ENCODE data around the gene IGSF3. TPM values are rescaled to one million over a fixed set of nuclear protein-coding genes. Genes with fewer than 3 reads are reported as not detected.
A peak's percentile ranks its signal among the peaks of the same experiment; 100 is the strongest.

IGSF3 gene
- total and polyA plus RNA-seq, 2 of the 13 experiments (the other 11 are each of a cell fraction or from before 2014, with no cell fraction given), result 0.11 to 0.16 TPM

DNA sequence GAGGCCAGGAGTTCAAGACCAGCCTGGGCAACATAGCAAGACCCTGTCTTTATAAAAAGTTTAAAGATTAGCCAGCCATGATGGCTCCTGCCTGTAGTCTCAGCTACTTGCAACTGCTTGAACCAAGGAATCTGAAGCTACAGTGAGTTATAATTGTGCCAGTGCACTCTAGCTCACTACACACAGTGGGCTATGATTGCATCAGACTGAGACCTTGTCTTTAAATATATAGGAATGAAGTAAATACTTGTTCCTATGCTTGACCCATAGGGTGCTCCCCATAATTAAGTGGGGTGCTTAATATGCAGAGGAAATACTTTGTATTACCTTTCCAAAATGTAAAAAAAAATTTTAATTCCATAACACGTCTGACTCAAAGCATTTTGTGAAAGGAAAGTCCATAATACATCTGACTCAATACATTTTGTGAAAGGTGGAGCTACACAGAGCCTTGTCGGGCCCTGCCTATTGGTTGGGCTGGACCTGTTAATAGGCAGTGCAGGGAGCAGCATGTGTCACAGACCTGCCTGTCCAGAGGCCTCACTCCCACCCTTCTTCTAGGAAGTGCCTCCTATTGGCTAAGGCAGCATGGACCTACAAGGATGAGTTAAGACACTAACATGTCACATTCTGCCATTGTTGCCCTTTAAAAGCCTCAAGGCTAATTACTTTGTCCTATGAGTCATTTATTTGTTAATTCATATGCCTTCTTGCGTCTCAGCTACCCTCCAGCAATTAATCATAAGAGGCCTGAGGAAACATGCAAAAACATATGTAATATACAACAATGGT, 130.3 kb downstream of the IGSF3 start:
- FAIRE-seq (no peak), DNase-seq (ENCODE audit: low spot score) (no peak), ATAC-seq (no peak)
- ChIA-PET CTCF (ENCODE audit: low intra/inter-chr PET ratio, low total read pairs) (no interaction called here), POLR2A (no interaction called here)
- intact Hi-C loops (cut with micrococcal nuclease; ENCODE audit: unreplicated experiment) (no loop called here), in situ Hi-C loops (cut with HindIII; ENCODE audit: extremely low pct_ligation_motif_present, low pct_unique_long_range_greater_than_20kb) (no loop called here)
- Histone ChIP-seq H4K20me1 (ENCODE audit: insufficient read depth, low read length) (no peaks in the 10 kb centered on the region), H3K27me3 (ENCODE audit: control insufficient read depth in 1 of 2, insufficient read depth in 2 of 2, low read length in 2 of 2) (no peaks in the 10 kb centered on the region), H3K27ac (ENCODE audit: extremely low read length, insufficient read depth, low read length) (no peak overlapping the region), H2AFZ (ENCODE audit: low read length) (no peak overlapping the region), H3K4me3 (replicated peaks in 1 of 3; ENCODE audit: insufficient read depth in 1 of 3, low read depth in 2 of 3, low read length in 3 of 3) (no peak overlapping the region), H3K79me2 (ENCODE audit: insufficient read depth, low read length) (no peaks in the 10 kb centered on the region), H3K36me3 (replicated peaks in 1 of 2; ENCODE audit: control insufficient read depth in 1 of 2, insufficient read depth in 2 of 2, low read length in 2 of 2) (peaks cover 15 to 60% of the 10 kb centered on the region in 2 experiments; a peak in 4 of 5 replicates), H3K9ac (ENCODE audit: insufficient read depth, low read depth, low read length) (no peak overlapping the region), H3K4me2 (ENCODE audit: low read depth, low read length) (no peak overlapping the region), H3K4me1 (ENCODE audit: insufficient read depth, low read length) (peaks cover 21% of the 10 kb centered on the region), H3K9me3 (ENCODE audit: low read length) (no peaks in the 10 kb centered on the region)
- 96% methylated on average over 3 of the region's 3 CpGs for WGBS (ENCODE audit: low lambda C conversion rate)
- no peak for TF ChIP-seq IRF2 (CRISPR knock-in tag; IDR thresholded peaks at IDR 0.05)
- TF ChIP-seq ZNF562 (CRISPR knock-in tag; IDR thresholded peaks at IDR 0.05; ENCODE audit: borderline replicate concordance), result no peak
- TF ChIP-seq, protein P1, sequence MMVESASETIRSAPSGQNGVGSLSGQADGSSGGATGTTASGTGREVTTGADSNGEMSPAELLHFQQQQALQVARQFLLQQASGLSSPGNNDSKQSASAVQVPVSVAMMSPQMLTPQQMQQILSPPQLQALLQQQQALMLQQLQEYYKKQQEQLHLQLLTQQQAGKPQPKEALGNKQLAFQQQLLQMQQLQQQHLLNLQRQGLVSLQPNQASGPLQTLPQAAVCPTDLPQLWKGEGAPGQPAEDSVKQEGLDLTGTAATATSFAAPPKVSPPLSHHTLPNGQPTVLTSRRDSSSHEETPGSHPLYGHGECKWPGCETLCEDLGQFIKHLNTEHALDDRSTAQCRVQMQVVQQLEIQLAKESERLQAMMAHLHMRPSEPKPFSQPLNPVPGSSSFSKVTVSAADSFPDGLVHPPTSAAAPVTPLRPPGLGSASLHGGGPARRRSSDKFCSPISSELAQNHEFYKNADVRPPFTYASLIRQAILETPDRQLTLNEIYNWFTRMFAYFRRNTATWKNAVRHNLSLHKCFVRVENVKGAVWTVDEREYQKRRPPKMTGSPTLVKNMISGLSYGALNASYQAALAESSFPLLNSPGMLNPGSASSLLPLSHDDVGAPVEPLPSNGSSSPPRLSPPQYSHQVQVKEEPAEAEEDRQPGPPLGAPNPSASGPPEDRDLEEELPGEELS (CRISPR knock-in tag; IDR thresholded peaks at IDR 0.05), result no peak
- no TSS peak for BruUV-seq (replicated peaks)

DNA sequence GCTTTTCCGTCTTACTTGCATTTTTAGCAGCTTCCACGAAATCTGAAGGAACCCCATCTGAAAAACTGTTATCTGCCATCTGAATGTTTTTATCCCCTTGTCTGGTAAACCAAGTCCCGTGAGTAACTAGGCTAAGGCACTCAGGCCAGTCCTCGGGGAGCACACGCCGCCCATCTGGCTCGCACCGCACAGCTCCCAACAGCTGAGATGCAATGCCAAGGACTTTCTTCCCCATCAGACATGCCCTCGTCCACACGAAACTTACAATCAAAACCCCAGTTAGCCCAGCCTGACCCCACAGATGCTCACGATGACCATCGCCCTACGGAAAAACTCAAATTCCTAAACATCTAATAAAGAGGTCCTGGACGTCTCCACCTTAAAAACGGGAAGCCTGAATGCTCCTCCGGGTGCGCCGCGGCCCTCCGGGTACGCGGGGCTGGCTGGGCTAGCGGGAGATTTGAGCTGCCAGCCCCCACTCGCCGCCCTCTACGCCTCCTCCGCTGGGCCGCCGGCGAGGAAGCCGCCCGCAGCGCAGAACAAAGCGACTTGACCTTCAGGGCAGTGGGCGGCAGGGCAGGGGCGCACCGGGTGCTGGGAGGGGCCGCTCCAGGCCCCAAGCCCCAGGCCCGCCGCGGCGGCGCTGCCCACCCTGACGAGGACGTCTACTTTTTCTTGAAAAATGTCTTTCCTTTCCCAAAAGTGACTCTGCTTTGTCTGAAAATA, 133.4 kb downstream of the IGSF3 start:
- H3K4me1 ChIP-seq (ENCODE audit: insufficient read depth, low read length), result peaks cover 35% of the 10 kb centered on the region
- H3K9ac ChIP-seq (ENCODE audit: insufficient read depth, low read depth, low read length), result no peak overlapping the region
- DNase-seq (ENCODE audit: low spot score) (no peak), ATAC-seq (no peak), FAIRE-seq (no peak)
- WGBS (ENCODE audit: low lambda C conversion rate), result 98% methylated on average over 38 of the region's 45 CpGs
- no peak overlapping the region for H2AFZ ChIP-seq (ENCODE audit: low read length)
- H3K4me2 ChIP-seq (ENCODE audit: low read depth, low read length), result no peak overlapping the region
- no peak overlapping the region for H3K27ac ChIP-seq (ENCODE audit: extremely low read length, insufficient read depth, low read length)
- peaks cover 5% of the 10 kb centered on the region for H4K20me1 ChIP-seq (ENCODE audit: insufficient read depth, low read length)
- in situ Hi-C loops (cut with HindIII; ENCODE audit: extremely low pct_ligation_motif_present, low pct_unique_long_range_greater_than_20kb) (no loop called here), intact Hi-C loops (cut with micrococcal nuclease; ENCODE audit: unreplicated experiment) (no loop called here)
- H3K9me3 ChIP-seq (ENCODE audit: low read length), result no peaks in the 10 kb centered on the region
- ChIA-PET POLR2A (no interaction called here), CTCF (ENCODE audit: low intra/inter-chr PET ratio, low total read pairs) (no interaction called here)
- no peak overlapping the region for H3K4me3 ChIP-seq (replicated peaks in 1 of 3; ENCODE audit: insufficient read depth in 1 of 3, low read depth in 2 of 3, low read length in 3 of 3)
- peaks cover 16 to 63% of the 10 kb centered on the region in 2 experiments; a peak in 4 of 5 replicates for H3K36me3 ChIP-seq (replicated peaks in 1 of 2; ENCODE audit: control insufficient read depth in 1 of 2, insufficient read depth in 2 of 2, low read length in 2 of 2)
- H3K27me3 ChIP-seq (ENCODE audit: control insufficient read depth in 1 of 2, insufficient read depth in 2 of 2, low read length in 2 of 2), result no peaks in the 10 kb centered on the region
- peak; percentile 88 for TF ChIP-seq AGO2 (optimal IDR thresholded peaks at IDR 0.05; ENCODE audit: low read depth, low read length)
- no peak for TF ChIP-seq SIN3B (IDR thresholded peaks at IDR 0.05; ENCODE audit: low read length)
- TF ChIP-seq PHB2 (IDR thresholded peaks at IDR 0.05; ENCODE audit: partially characterized antibody), result no peak
- no TSS peak for BruUV-seq (replicated peaks)
- peaks cover 4% of the 10 kb centered on the region for H3K79me2 ChIP-seq (ENCODE audit: insufficient read depth, low read length)
